ENCODE data around the gene SELPLG.
"Not testable (repeated sequence)": the region's sequence is repeated elsewhere in the genome, so short reads cannot be mapped to it uniquely, and the experiment has no call there.

Gene SELPLG

GRCh38 chr12:108637222-108637971 lies 3.7 kb upstream of the SELPLG start:
- DNase-seq: no peak

- no peak for DNase-seq
Measured at GRCh38 chr12:108635997-108636808, 2.5 kb upstream of the SELPLG start.

GRCh38 chr12:108635201-108635996 lies 1.7 kb upstream of the SELPLG start:
- DNase-seq: peak in 1 of 2 experiments; percentile 65

GRCh38 chr12:108634341-108634751 lies 652 bp upstream of the SELPLG start:
- peak in 1 of 2 experiments; percentile 73 for DNase-seq

GRCh38 chr12:108633081-108633533 lies 587 bp downstream of the SELPLG start:
- peak in 1 of 2 experiments; percentile 18 for DNase-seq

GRCh38 chr12:108631261-108631660 lies 2.4 kb downstream of the SELPLG start:
- DNase-seq: not testable (repeated sequence)

GRCh38 chr12:108630481-108631207 lies 3.0 kb downstream of the SELPLG start:
- peak in 1 of 2 experiments; percentile 38 for DNase-seq

- DNase-seq: peak in 1 of 2 experiments; percentile 75
Measured at GRCh38 chr12:108629824-108630476, 3.7 kb downstream of the SELPLG start.

- DNase-seq: peak in 1 of 2 experiments; percentile 47
Measured at GRCh38 chr12:108629151-108629550, 4.5 kb downstream of the SELPLG start.

- no peak for DNase-seq
Measured at GRCh38 chr12:108627134-108627920, 6.4 kb downstream of the SELPLG start.

GRCh38 chr12:108625228-108625627 lies 8.5 kb downstream of the SELPLG start:
- no peak for DNase-seq

- no peak for DNase-seq
Measured at GRCh38 chr12:108623577-108623976, 10.1 kb downstream of the SELPLG start.

GRCh38 chr12:108622921-108623514 lies 10.7 kb downstream of the SELPLG start:
- no peak for DNase-seq

- no peak for DNase-seq
Measured at GRCh38 chr12:108622421-108622820, 11.3 kb downstream of the SELPLG start.

- no peak for DNase-seq
Measured at GRCh38 chr12:108621161-108621560, 12.5 kb downstream of the SELPLG start.

GRCh38 chr12:108620236-108620879 lies 13.3 kb downstream of the SELPLG start:
- DNase-seq: no peak

GRCh38 chr12:108619369-108620160 lies 14.1 kb downstream of the SELPLG start:
- DNase-seq: no peak

GRCh38 chr12:108618953-108619274 lies 14.8 kb downstream of the SELPLG start:
- DNase-seq: not testable (repeated sequence)

Measured in activated CD4-positive, alpha-beta T cell treated with anti-CD3 and anti-CD28 coated beads, Interleukin-2, amount 50 U/mL, for 48 hours (primary cell).